ENCODE results near the gene MAP3K13.

MAP3K13 gene

DNA sequence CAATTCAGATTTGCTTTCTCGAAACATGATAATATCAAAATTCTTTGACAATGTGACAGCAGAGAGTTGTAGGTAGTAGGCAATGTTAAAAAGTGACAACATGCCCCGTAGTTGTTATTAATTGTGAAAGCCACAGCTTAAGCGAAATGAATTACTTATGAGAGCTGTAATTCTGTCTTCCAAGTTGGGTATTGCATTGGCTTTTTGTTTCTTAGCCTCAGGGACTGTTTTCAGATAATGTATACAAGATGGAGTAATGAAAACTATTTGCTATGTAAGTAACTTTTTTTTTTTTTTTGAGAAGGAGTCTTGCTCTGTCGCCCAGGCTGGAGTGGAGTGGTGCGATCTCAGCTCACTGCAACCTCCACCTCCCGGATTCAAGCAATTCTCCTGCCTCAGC lies 43.1 kb upstream of the MAP3K13 start:
- H3K4me3 ChIP-seq, result no peak overlapping the region
- no peak for DNase-seq
- no peaks in the 10 kb centered on the region for H3K36me3 ChIP-seq
- intact Hi-C loops (cut with DNase I; ENCODE audit: low total_unique reads), result no loop called here
- H3K27me3 ChIP-seq, result no peaks in the 10 kb centered on the region
- H3K4me1 ChIP-seq, result peaks cover 0 to 16% (median 0%) of the 10 kb centered on the region in 4 donors
- H3K27ac ChIP-seq, result no peak overlapping the region
- TF ChIP-seq, protein P1, sequence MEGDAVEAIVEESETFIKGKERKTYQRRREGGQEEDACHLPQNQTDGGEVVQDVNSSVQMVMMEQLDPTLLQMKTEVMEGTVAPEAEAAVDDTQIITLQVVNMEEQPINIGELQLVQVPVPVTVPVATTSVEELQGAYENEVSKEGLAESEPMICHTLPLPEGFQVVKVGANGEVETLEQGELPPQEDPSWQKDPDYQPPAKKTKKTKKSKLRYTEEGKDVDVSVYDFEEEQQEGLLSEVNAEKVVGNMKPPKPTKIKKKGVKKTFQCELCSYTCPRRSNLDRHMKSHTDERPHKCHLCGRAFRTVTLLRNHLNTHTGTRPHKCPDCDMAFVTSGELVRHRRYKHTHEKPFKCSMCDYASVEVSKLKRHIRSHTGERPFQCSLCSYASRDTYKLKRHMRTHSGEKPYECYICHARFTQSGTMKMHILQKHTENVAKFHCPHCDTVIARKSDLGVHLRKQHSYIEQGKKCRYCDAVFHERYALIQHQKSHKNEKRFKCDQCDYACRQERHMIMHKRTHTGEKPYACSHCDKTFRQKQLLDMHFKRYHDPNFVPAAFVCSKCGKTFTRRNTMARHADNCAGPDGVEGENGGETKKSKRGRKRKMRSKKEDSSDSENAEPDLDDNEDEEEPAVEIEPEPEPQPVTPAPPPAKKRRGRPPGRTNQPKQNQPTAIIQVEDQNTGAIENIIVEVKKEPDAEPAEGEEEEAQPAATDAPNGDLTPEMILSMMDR (IDR thresholded peaks at IDR 0.05), result no peak
- H3K9me3 ChIP-seq, result no peaks in the 10 kb centered on the region

DNA sequence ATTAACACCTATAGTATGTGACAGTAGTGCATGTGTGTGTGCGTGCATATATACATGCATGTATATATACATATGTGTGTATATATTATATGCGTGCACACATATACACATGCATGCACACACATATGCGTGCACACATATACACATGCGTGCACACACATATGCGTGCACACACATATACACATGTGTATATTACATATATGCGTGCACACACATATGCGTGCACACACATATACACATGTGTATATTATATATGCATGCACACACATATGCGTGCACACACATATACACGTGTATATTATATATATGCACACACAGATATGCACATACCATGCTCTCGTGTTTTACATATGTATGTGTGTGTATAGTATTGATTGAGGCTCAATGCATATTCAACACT lies 42.0 kb upstream of the MAP3K13 start:
- Histone ChIP-seq H3K36me3 (no peaks in the 10 kb centered on the region), H3K27ac (no peak overlapping the region), H3K27me3 (no peaks in the 10 kb centered on the region), H3K4me3 (no peak overlapping the region), H3K4me1 (peaks cover 0 to 16% (median 0%) of the 10 kb centered on the region in 4 donors), H3K9me3 (no peaks in the 10 kb centered on the region)
- intact Hi-C loops (cut with DNase I; ENCODE audit: low total_unique reads), result no loop called here
- TF ChIP-seq, protein P1 (IDR thresholded peaks at IDR 0.05), result no peak
- DNase-seq, result no peak

DNA sequence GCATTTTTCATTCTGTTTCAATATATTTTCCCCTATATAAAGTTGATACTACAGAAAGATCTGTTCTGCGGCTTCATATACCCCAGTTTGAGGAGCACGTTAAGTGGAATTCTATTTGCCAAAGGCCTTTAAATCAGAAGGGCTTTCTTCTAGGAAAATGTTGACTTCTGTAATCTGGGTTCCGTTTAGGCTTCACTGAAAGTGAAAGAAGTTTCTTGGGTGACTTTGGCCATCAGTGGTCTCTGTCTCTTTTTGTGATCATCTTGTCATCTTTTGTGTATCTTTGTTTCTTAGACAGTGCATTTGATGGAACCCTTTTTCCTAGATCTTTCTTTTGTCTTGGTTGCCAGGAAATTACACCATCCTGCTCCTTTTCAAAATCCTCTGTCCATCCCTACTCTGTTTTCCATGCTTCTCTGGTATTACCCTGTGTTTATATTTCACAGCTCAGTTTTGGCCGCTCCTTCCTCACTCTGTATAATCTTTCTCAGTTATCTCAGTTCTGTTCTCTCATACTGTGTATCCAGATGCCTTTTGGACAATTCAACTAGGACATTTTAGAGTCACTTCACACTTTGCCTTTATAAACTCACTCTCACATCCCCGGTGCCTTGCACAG lies 40.7 kb upstream of the MAP3K13 start:
- no peak for DNase-seq
- TF ChIP-seq, protein P1 (IDR thresholded peaks at IDR 0.05), result no peak
- H3K36me3 ChIP-seq, result no peaks in the 10 kb centered on the region
- H3K4me3 ChIP-seq, result no peak overlapping the region
- intact Hi-C loops (cut with DNase I; ENCODE audit: low total_unique reads), result no loop called here
- peaks cover 0 to 12% (median 0%) of the 10 kb centered on the region in 4 donors for H3K4me1 ChIP-seq
- H3K27me3 ChIP-seq, result no peaks in the 10 kb centered on the region
- no peaks in the 10 kb centered on the region for H3K9me3 ChIP-seq
- H3K27ac ChIP-seq, result no peak overlapping the region

DNA sequence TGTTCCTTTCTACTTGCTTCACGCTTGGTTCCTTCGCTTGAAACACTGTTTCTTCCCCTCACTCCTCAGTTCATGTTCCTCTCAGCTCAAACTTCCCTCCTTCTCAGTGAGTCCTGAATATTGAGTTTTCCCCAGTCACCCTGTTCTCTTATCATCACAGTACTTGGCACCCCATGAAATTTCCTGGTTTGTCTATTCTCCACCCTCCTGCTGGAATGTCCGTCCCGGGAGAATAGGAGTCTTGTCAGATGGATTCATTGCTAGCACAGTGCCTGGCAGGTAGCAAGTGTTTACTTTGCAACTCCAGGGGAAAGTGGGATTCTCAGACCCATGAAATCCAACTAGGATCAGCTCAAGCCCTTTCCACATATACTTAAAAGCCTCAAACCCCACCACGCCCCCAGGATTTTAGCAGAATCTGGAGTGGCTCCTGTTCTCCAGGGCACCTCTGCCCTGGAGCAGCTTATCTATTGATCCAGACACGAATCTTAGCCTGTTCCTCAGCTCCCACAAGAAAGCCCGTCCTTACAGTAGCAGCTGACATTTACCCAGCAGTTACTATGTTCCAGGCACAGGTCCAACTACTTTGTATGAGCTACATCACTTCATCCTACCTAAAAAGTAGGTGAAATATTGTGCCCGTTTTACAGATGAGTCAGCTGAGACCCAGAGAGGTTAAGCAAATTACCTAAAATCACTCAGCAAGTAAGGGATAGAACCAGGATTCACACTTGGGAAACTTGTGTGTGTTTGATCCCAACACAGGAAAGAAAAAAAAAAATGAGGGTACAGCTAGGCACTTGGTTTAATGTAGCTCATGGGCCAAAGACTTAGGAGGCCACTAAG lies 36.8 kb upstream of the MAP3K13 start:
- TF ChIP-seq, protein P1 (IDR thresholded peaks at IDR 0.05), result no peak
- Histone ChIP-seq H3K36me3 (no peaks in the 10 kb centered on the region), H3K27ac (no peak overlapping the region), H3K27me3 (no peaks in the 10 kb centered on the region), H3K4me3 (no peak overlapping the region), H3K9me3 (no peaks in the 10 kb centered on the region), H3K4me1 (no peaks in the 10 kb centered on the region)
- DNase-seq, result no peak
- intact Hi-C loops (cut with DNase I; ENCODE audit: low total_unique reads), result no loop called here

GRCh38 chr3:185327062-185327461 lies 35.9 kb upstream of the MAP3K13 start:
- Histone ChIP-seq H3K9me3 (no peaks in the 10 kb centered on the region), H3K27ac (no peak overlapping the region), H3K36me3 (no peaks in the 10 kb centered on the region), H3K4me3 (no peak overlapping the region), H3K27me3 (no peaks in the 10 kb centered on the region), H3K4me1 (no peaks in the 10 kb centered on the region)
- TF ChIP-seq, protein P1 (IDR thresholded peaks at IDR 0.05), result no peak
- intact Hi-C loops (cut with DNase I; ENCODE audit: low total_unique reads), result no loop called here
- DNase-seq, result no peak
